Skeletal muscle satellite cell (primary cell): Measurements from ENCODE around the gene CNOT1.

Experiments used
- H3K27me3 ChIP-seq: 2 replicates; pipeline ENCODE4 v1.7.0; 2013; ENCODE audit warnings: low read length; ENCODE audit not compliant: control insufficient read depth, insufficient read depth
- H3K36me3 ChIP-seq: 2 replicates; pipeline ENCODE4 v1.7.0; 2013; ENCODE audit warnings: mild to moderate bottlenecking, control low read depth, low read length; ENCODE audit not compliant: insufficient read depth
- H3K4me1 ChIP-seq: 2 replicates; pipeline ENCODE4 v1.7.0; 2013; ENCODE audit warnings: low read length; ENCODE audit not compliant: control insufficient read depth, insufficient read depth
- H3K4me2 ChIP-seq: 2 replicates; pipeline ENCODE4 v1.7.0; 2013; ENCODE audit warnings: mild to moderate bottlenecking, low read length
- H3K4me3 ChIP-seq: 2 replicates; pipeline ENCODE4 v1.7.0; 2013; ENCODE audit warnings: low read length
- H3K9ac ChIP-seq: 2 replicates; pipeline ENCODE4 v1.7.0; 2013; ENCODE audit warnings: mild to moderate bottlenecking, low read depth, low read length, moderate library complexity
- H3K9me3 ChIP-seq: replicated peaks from 2 replicates; pipeline ENCODE4 v1.7.0; 2013; ENCODE audit warnings: mild to moderate bottlenecking, control low read depth, low read length

The CNOT1 gene

DNA sequence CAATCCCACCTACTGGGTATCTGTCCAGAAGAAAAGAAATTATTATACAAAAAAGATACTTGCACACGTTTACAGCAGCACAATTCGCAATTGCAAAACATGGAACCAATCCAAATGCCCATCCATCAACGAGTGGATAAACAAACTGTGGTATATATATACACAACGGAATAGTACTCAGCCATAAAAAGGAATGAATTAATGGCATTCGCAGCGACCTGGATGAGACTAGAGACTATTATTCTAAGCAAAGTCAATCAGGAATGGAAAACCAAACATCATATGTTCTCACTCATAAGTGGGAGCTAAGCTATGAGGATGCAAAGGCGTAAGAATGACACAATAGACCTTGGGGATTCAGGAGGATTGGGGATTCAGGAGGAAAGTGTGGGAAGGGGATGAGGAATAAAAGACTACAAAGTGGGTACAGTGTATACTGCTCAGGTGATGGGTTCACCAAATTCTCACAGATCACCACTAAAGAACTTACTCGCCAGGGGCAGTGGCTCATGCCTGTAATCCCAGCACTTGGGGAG, 21.0 kb downstream of the CNOT1 start:
- Histone ChIP-seq H3K4me3 (no peak overlapping the region), H3K4me1 (peaks cover 3% of the 10 kb centered on the region), H3K9ac (no peak overlapping the region), H3K4me2 (no peak overlapping the region), H3K27me3 (no peaks in the 10 kb centered on the region), H3K36me3 (peaks cover 10% of the 10 kb centered on the region), H3K9me3 (no peaks in the 10 kb centered on the region)

DNA sequence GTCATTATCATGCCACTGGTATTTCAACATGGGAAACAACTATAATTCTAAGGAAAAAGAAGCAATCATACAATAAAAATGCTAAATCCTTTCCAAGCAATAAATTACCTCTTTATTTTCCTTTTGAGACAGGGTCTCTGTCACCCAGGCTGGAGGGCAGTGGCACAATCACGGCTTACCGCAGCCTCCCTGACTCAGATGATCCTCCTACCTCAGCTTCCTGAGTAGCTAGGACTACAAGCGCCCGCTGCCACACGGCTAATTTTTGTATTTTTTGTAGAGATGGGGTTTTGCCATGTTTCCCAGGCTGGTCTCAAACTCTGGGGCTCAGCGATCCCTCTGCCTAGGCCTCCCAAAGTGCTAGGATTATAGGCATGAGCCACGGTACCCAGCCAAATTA, 24.1 kb downstream of the CNOT1 start:
- Histone ChIP-seq H3K9me3 (no peaks in the 10 kb centered on the region), H3K9ac (no peak overlapping the region), H3K4me1 (peaks cover 7% of the 10 kb centered on the region), H3K4me2 (no peak overlapping the region), H3K4me3 (no peak overlapping the region), H3K27me3 (no peaks in the 10 kb centered on the region), H3K36me3 (peaks cover 12% of the 10 kb centered on the region)

DNA sequence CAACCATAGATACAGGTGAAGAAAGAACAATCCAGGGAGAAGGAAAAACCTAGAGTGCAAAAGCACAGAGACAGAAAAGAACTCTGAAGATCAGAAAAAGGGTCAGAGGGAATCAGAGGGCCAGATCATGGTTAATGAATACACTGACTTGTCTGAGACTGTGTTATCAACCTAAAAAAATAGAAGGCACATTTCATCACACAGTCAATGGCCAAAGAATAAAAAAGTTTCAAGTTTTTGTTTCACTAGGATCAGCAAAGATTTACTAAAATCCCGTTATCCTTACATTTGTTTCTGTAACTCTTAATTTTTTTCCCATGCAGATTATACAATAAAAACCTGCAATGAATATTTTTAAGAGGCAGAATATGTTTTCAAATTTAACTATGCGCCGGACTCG, 38.5 kb downstream of the CNOT1 start:
- Histone ChIP-seq H3K9ac (no peak overlapping the region), H3K4me2 (no peak overlapping the region), H3K9me3 (no peaks in the 10 kb centered on the region), H3K27me3 (no peaks in the 10 kb centered on the region), H3K4me3 (no peak overlapping the region), H3K4me1 (no peaks in the 10 kb centered on the region), H3K36me3 (peaks cover 45% of the 10 kb centered on the region)

DNA sequence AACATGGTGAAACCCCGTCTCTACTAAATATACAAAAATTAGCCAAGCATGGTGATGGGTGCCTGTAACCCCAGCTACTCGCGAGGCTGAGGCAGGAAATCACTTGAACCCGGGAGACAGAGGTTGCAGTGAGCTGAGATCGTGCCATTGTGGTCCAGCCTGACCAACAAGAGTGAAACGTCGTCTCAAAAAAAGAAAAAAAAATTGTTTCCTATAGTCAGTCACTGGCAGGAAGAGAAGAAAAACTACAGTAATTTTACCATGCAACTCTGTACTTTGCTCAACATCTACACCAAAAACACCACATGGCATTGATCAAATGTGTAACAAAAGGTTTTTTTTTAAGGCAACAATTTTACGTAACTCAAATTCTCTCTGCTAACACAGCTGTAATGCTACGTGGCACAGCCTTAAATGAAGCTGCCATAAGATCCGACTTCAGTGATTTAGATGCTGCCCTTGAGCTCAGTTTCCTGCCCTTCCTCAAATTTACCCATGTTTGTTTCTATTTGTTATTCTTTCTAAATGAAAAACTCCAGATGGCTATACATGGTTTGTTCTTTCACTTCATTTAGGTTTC, 40.2 kb downstream of the CNOT1 start:
- H3K4me3 ChIP-seq: no peak overlapping the region
- H3K27me3 ChIP-seq: no peaks in the 10 kb centered on the region
- H3K9ac ChIP-seq: no peak overlapping the region
- H3K9me3 ChIP-seq: no peaks in the 10 kb centered on the region
- no peaks in the 10 kb centered on the region for H3K4me1 ChIP-seq
- peaks cover 54% of the 10 kb centered on the region for H3K36me3 ChIP-seq
- no peak overlapping the region for H3K4me2 ChIP-seq

DNA sequence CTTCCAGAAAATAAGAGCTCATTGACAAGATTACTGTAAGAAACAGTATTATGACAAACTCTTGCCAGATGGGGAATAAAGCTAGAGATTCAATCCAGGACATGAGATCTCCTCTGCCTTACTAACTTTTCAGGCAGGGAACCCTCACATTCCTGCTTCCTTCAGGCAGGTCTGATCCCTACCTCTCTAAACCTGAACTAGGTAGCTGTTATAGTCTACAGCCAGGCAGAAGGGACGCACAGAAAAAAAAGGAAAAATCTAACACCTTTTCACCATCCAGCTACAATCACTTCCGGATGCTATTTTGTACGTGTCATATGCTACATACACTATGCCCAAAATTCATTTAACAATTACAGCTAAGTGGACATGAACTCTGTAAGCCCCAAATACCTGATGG, 41.2 kb downstream of the CNOT1 start:
- Histone ChIP-seq H3K27me3 (no peaks in the 10 kb centered on the region), H3K4me1 (no peaks in the 10 kb centered on the region), H3K9me3 (no peaks in the 10 kb centered on the region), H3K4me3 (no peak overlapping the region), H3K36me3 (peaks cover 56% of the 10 kb centered on the region), H3K9ac (no peak overlapping the region), H3K4me2 (no peak overlapping the region)

DNA sequence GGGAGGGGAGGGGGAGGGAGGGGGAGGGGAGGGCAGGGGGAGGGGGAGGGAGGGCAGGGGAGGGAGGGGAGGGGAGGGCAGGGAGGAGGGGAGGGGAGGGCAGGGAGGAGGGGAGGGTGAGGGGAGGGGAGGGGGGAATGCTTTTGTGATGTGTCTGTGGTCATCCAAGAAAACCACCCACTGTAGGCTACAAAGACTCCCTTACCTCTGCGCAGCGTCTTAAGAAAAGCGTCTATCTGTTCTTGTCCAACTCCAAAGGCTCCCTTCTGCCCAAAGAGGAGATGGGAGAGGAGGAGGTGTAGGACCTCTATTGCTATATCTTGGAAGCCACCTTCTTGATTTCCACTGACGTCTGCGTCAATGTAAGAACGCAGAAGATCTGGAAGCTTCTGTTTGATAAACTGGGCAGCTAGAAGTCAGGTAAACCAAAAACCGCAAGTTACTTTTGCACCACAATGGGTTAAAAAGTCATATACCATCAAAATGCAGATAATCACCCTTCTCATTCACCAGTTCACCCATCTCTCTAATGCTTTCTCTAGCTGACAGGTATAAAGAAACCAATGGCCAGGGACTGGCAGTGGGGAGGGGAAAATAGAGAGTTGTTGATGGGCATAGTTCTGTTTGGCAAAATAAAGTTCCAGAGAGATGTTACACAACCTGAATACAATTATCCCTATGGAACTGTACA, 43.1 kb downstream of the CNOT1 start:
- Histone ChIP-seq H3K27me3 (no peaks in the 10 kb centered on the region), H3K36me3 (peaks cover 68% of the 10 kb centered on the region)

DNA sequence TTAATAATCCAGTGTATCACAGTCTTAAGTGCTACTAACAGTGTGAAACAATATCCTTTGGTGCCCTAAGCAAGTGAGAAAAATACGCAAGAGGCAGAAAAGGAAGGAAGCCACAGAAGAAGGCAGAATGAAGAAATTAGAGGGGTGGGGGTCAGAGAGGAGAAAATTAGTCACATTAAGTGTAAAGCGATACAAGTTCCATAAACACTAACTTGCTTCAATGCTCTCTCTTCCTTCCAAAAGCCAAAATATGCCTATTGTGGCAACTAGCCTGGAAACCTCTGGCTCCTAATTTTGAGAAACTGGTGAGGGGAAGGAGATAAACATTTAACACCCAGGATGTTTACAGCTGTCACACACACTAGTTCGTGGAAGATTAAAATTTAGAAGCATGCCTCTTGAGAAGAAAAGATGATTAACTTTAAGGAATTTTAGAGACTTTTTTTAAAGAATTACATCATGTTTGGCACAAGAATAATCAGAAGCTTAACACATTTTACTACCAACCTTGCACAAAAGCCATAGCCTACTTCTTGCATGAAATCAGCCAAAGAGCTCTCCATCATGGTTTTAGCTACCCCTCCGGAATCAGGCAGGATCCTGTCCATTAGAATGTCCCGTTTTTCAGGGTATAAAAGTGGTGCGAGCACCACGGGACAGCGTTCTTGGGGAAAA, 44.7 kb downstream of the CNOT1 start:
- H3K9me3 ChIP-seq: no peaks in the 10 kb centered on the region
- H3K27me3 ChIP-seq: no peaks in the 10 kb centered on the region
- H3K4me3 ChIP-seq: no peak overlapping the region
- no peak overlapping the region for H3K4me2 ChIP-seq
- no peak overlapping the region for H3K9ac ChIP-seq
- H3K36me3 ChIP-seq: peaks cover 73% of the 10 kb centered on the region
- H3K4me1 ChIP-seq: no peaks in the 10 kb centered on the region

More for the DNA sequence above, 43.1 kb downstream of the CNOT1 start:
- no peak overlapping the region for H3K9ac ChIP-seq
- no peaks in the 10 kb centered on the region for H3K4me1 ChIP-seq
- H3K4me2 ChIP-seq: no peak overlapping the region
- no peak overlapping the region for H3K4me3 ChIP-seq
- H3K9me3 ChIP-seq: no peaks in the 10 kb centered on the region

DNA sequence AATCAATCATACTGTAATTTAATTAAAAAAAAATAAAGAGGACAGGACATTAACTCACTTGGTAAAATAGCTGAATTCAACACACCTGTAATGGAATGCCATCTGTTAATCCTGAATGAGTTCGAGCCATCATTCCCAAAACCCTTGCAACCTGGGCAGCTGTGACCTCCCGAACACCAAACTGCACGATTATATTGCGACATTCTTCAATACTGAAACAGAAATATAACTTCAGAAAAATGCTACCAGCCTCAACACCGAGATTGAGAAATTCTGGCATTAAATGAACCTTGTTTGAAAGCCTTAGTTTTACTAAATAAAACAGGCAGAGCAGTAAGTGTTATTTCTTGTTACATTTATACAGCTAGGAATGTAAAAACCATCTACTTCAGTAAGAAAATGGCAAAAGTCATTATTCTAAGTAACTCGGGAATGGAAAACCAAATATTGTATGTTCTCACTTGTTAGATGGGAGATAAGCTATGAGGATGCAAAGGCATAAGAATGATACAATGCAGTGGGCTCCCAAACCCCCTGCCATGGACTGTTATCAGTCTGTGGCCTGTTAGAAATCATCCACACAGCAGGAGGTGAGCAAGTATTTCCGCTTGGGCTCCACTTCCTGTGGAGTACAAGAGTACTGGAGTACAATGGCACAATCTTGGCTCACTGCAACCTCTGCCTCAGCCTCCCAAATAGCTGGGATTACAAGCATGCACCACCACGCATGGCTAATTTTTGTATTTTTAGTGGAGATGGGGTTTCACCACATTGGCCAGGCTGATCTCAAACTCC, 46.5 kb downstream of the CNOT1 start:
- H3K9me3 ChIP-seq: no peaks in the 10 kb centered on the region
- no peaks in the 10 kb centered on the region for H3K4me1 ChIP-seq
- H3K36me3 ChIP-seq: peaks cover 72% of the 10 kb centered on the region
- no peaks in the 10 kb centered on the region for H3K27me3 ChIP-seq
- H3K4me3 ChIP-seq: no peak overlapping the region
- H3K9ac ChIP-seq: no peak overlapping the region
- H3K4me2 ChIP-seq: no peak overlapping the region

DNA sequence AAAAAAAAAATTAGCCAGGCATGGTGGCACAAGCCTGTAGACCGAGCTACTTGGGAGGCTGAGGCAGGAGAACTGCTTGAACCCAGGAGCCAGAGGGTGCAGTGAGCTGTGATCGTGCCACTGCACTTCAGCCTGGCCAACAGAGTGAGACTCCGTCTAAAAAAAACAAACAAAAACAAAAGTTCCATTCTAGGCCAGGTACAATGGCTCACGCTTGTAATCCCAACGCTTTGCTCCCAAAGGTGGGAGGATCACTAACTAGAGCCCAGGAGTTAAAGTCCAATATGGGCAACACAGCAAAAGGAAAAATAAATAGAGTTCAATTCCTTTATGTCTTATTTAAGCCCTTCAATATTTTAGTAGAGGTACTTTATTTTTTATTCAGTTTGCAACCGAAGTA, 47.5 kb downstream of the CNOT1 start:
- H3K27me3 ChIP-seq: no peaks in the 10 kb centered on the region
- no peak overlapping the region for H3K4me2 ChIP-seq
- no peak overlapping the region for H3K9ac ChIP-seq
- H3K36me3 ChIP-seq: peaks cover 75% of the 10 kb centered on the region
- H3K4me1 ChIP-seq: no peaks in the 10 kb centered on the region
- no peak overlapping the region for H3K4me3 ChIP-seq
- no peaks in the 10 kb centered on the region for H3K9me3 ChIP-seq

DNA sequence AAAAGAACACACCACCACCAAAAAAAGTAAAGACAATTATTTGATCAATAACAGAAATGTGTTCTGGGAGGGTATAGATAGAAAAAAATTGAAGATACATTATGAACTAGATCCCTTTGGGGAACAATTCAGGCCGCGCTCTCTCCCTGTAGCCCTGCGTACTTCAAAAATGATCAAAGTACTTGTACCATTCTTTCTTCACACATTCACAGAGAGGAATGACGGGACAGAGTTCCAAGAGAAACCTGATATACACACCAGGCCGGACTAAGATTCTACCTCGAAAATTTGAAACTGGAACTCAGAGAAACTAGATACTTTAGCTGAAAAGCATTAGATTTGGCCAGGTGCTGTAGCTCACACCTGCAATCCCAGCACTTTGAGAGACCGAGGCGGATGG, 50.0 kb downstream of the CNOT1 start:
- Histone ChIP-seq H3K9me3 (no peaks in the 10 kb centered on the region), H3K36me3 (peaks cover 77% of the 10 kb centered on the region), H3K27me3 (no peaks in the 10 kb centered on the region), H3K4me1 (no peaks in the 10 kb centered on the region), H3K9ac (no peak overlapping the region), H3K4me2 (no peak overlapping the region), H3K4me3 (no peak overlapping the region)

DNA sequence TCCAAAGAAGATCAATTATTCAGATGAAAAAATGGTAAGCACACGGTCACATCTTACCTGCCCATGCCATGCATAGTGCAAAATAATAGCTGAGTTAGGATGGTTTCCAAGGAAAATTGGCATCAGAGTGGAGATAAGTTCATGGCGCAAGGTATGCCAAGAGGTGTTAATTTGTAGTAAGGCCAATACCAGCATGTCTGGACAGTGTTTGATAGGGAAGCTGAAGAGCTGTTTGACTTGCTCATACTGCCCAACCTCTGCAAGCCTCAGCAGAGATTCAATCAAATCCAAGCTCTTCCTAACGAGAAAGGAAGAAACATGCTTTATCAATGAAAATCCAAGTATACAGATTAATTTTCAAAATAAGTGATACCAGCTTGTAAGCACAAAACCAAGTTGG, 51.0 kb downstream of the CNOT1 start:
- Histone ChIP-seq H3K4me1 (no peaks in the 10 kb centered on the region), H3K27me3 (no peaks in the 10 kb centered on the region), H3K9ac (no peak overlapping the region), H3K9me3 (no peaks in the 10 kb centered on the region), H3K4me3 (no peak overlapping the region), H3K36me3 (peaks cover 83% of the 10 kb centered on the region), H3K4me2 (no peak overlapping the region)
